ENCODE results near the gene SNCAIP. TPM values are rescaled to one million over a fixed set of nuclear protein-coding genes. Genes with fewer than 3 reads are reported as not detected.

Gene SNCAIP
- total and polyA plus RNA-seq, 9 of the 15 experiments (the other 6 are each of a cell fraction or from before 2014, with no cell fraction given): 0.04 TPM; not detected in 8

DNA sequence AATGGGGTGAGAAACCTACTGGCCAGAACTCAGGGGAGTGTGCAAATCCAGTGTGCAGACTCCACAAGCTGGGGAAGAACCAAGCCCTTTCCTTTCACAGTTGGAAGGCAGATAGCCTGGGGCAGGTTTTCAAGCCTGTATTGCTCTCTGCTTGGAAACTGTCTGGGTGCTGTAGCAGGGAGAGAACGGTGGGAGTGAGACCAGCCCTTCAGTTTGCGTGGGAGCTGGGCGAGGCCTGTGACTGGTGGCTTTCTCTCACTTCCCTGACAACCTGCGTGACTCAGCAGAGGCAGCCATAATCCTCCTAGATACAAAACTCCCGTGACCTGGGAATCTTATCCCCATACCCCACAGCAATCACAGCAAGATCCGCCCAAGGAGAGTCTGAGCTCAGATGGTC, 44.9 kb upstream of the SNCAIP start:
- FAIRE-seq (no peak), ATAC-seq (peak; percentile 68), DNase-seq (ENCODE audit: extremely low read depth in 1 of 4, low spot score in 3 of 4) (peak in 1 of 4 experiments; percentile 10)
- H3K36me3 ChIP-seq (ENCODE audit: control insufficient read depth, insufficient read depth, low read length): no peaks in the 10 kb centered on the region
- ChIA-PET CTCF (ENCODE audit: low intra/inter-chr PET ratio) (no interaction called here), POLR2A (no interaction called here)
- H3K4me2 ChIP-seq (ENCODE audit: insufficient read depth, low read length): no peak overlapping the region
- no TSS peak for BruUV-seq (replicated peaks)
- no peaks in the 10 kb centered on the region for H3K79me2 ChIP-seq (ENCODE audit: control insufficient read depth, insufficient read depth, low read length)
- no peaks in the 10 kb centered on the region for H4K20me1 ChIP-seq (replicated peaks; ENCODE audit: control insufficient read depth, insufficient read depth, low read length)
- no peaks in the 10 kb centered on the region for H3K27me3 ChIP-seq (ENCODE audit: control insufficient read depth in 2 of 2, insufficient read depth in 2 of 2, low read length in 2 of 2)
- H3K4me3 ChIP-seq: no peak overlapping the region
- 0% methylated on average over 6 of the region's 6 CpGs for WGBS (ENCODE audit: insufficient coverage, low coverage, missing lambda C conversion rate)
- no peaks in the 10 kb centered on the region for H3K9me3 ChIP-seq (replicated peaks; ENCODE audit: control insufficient read depth, insufficient read depth, low read depth, low read length)
- in situ Hi-C loops (cut with MboI): no loop called here
- intact Hi-C loops (cut with micrococcal nuclease): no loop called here
- H3K4me1 ChIP-seq (replicated peaks in 1 of 2; ENCODE audit: control insufficient read depth in 2 of 2, insufficient read depth in 2 of 2, low read length in 2 of 2): peaks cover 0 to 3% of the 10 kb centered on the region in 2 experiments; a peak in 1 of 5 replicates
- no peak overlapping the region for H3K9ac ChIP-seq (ENCODE audit: insufficient read depth in 1 of 2, low read depth in 2 of 2, low read length in 2 of 2)
- H2AFZ ChIP-seq (ENCODE audit: low read depth, low read length): no peak overlapping the region
- H3K27ac ChIP-seq (ENCODE audit: extremely low read depth, low read depth, low read length): no peak overlapping the region
- TF ChIP-seq YY1 (IDR thresholded peaks at IDR 0.05; ENCODE audit: borderline replicate concordance in 1 of 3, control insufficient read depth in 1 of 3, extremely low read depth in 1 of 3, insufficient read depth in 3 of 3, insufficient read length in 1 of 3, insufficient replicate concordance in 2 of 3, low read depth in 1 of 3, low read length in 2 of 3) (peak in 1 of 3 experiments; percentile 25), ZNF263 (CRISPR knock-in tag; IDR thresholded peaks at IDR 0.05; ENCODE audit: borderline replicate concordance) (no peak), POU5F1 (IDR thresholded peaks at IDR 0.05; ENCODE audit: borderline replicate concordance, low read depth, low read length, partially characterized antibody) (no peak), ZSCAN32 (CRISPR knock-in tag; IDR thresholded peaks at IDR 0.05) (no peak), SPI1 (IDR thresholded peaks at IDR 0.05; ENCODE audit: borderline replicate concordance, low read depth, low read length) (0 out of 2 replicates have a peak, but pooled peaks have one; percentile 11), ZNF764 (CRISPR knock-in tag; IDR thresholded peaks at IDR 0.05; ENCODE audit: low read depth) (no peak), EGR1 (conservative IDR thresholded peaks at IDR 0.05) (0 out of 2 replicates have a peak, but pooled peaks have one; percentile 18), C11orf30 (IDR thresholded peaks at IDR 0.05; ENCODE audit: low read depth) (peak; percentile 14; the same call in 1 of the 2 replicates), SIX5 (IDR thresholded peaks at IDR 0.05; ENCODE audit: borderline replicate concordance in 1 of 2, insufficient read depth in 1 of 2, low read depth in 1 of 2, low read length in 2 of 2) (no peak), NFE2 (IDR thresholded peaks at IDR 0.05; ENCODE audit: low read depth) (peak; percentile 69), ZBTB1 (CRISPR knock-in tag; IDR thresholded peaks at IDR 0.05; ENCODE audit: borderline replicate concordance, low read depth) (no peak), PRMT5 (CRISPR knock-in tag; IDR thresholded peaks at IDR 0.05) (no peak), KLF6 (CRISPR knock-in tag; IDR thresholded peaks at IDR 0.05; ENCODE audit: borderline replicate concordance) (no peak)
- TF ChIP-seq, protein P1, sequence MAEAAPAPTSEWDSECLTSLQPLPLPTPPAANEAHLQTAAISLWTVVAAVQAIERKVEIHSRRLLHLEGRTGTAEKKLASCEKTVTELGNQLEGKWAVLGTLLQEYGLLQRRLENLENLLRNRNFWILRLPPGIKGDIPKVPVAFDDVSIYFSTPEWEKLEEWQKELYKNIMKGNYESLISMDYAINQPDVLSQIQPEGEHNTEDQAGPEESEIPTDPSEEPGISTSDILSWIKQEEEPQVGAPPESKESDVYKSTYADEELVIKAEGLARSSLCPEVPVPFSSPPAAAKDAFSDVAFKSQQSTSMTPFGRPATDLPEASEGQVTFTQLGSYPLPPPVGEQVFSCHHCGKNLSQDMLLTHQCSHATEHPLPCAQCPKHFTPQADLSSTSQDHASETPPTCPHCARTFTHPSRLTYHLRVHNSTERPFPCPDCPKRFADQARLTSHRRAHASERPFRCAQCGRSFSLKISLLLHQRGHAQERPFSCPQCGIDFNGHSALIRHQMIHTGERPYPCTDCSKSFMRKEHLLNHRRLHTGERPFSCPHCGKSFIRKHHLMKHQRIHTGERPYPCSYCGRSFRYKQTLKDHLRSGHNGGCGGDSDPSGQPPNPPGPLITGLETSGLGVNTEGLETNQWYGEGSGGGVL (CRISPR knock-in tag; IDR thresholded peaks at IDR 0.05): no peak
- TF ChIP-seq, protein P2, sequence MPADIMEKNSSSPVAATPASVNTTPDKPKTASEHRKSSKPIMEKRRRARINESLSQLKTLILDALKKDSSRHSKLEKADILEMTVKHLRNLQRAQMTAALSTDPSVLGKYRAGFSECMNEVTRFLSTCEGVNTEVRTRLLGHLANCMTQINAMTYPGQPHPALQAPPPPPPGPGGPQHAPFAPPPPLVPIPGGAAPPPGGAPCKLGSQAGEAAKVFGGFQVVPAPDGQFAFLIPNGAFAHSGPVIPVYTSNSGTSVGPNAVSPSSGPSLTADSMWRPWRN (IDR thresholded peaks at IDR 0.05; ENCODE audit: low read depth): no peak
- H3K9me1 ChIP-seq (ENCODE audit: control insufficient read depth, insufficient read depth, low read length): no peaks in the 10 kb centered on the region
